Measurements from ENCODE around the gene SLF2. TPM values are rescaled to one million over a fixed set of nuclear protein-coding genes. Genes with fewer than 3 reads are reported as not detected.

The SLF2 gene
- total and polyA plus RNA-seq, 9 of the 15 experiments (the other 6 are each of a cell fraction or from before 2014, with no cell fraction given), result 1.7 to 18.4 (median 7.8) TPM

GRCh38 chr10:100997360-100998182, 84.8 kb downstream of the SLF2 start (continued):
- TF ChIP-seq PRDM10 (IDR thresholded peaks at IDR 0.05; ENCODE audit: partially characterized antibody) (peak; percentile 26), CTCF (IDR thresholded peaks at IDR 0.05 in 2 of 3, conservative IDR thresholded peaks at IDR 0.05 in 1 of 3; ENCODE audit: insufficient read depth in 2 of 3, low read depth in 1 of 3, low read length in 3 of 3) (peak; percentile 73 to 85 (median 77)), DMBX1 (CRISPR knock-in tag; IDR thresholded peaks at IDR 0.05; ENCODE audit: borderline replicate concordance) (no peak), POU5F1 (IDR thresholded peaks at IDR 0.05; ENCODE audit: borderline replicate concordance, low read depth, low read length, partially characterized antibody) (no peak), POLR2A (conservative IDR thresholded peaks at IDR 0.05) (0 out of 2 replicates have a peak, but pooled peaks have one; percentile 13), ARHGAP35 (IDR thresholded peaks at IDR 0.05; ENCODE audit: partially characterized antibody) (no peak), KLF10 (CRISPR knock-in tag; IDR thresholded peaks at IDR 0.05) (no peak), ZNF740 (CRISPR knock-in tag; IDR thresholded peaks at IDR 0.05) (no peak), ZNF740 (tag; IDR thresholded peaks at IDR 0.05) (no peak), POLR2AphosphoS5 (IDR thresholded peaks at IDR 0.05; ENCODE audit: control insufficient read depth, insufficient read depth, low read depth, low read length) (no peak), TGIF2 (CRISPR knock-in tag; IDR thresholded peaks at IDR 0.05) (no peak), TFE3 (CRISPR knock-in tag; IDR thresholded peaks at IDR 0.05) (peak; percentile 40; the same call in 1 of the 2 replicates), RBFOX2 (IDR thresholded peaks at IDR 0.05; ENCODE audit: low read depth, low read length) (peak; percentile 60), TOE1 (IDR thresholded peaks at IDR 0.05; ENCODE audit: borderline replicate concordance) (0 out of 2 replicates have a peak, but pooled peaks have one; percentile 34), TOE1 (CRISPR knock-in tag; IDR thresholded peaks at IDR 0.05; ENCODE audit: borderline replicate concordance, low read depth) (no peak), TEAD2 (tag; IDR thresholded peaks at IDR 0.05) (no peak)
